Keratinocyte (primary cell): Measurements from ENCODE around the gene DSG2. TPM values are rescaled to one million over a fixed set of nuclear protein-coding genes. Genes with fewer than 3 reads are reported as not detected.

Source experiments
- DNase-seq: peaks from one replicate; pipeline ENCODE4 v3.0.0-alpha.2; 2011; ENCODE audit warnings: low read depth, missing footprints, low spot score
- FAIRE-seq: peaks from 2 replicates; lab custom pipeline; 2011; peaks lifted over from hg19 to GRCh38; lab: Jason Lieb, UNC
- H2AFZ ChIP-seq: 2 replicates; pipeline ENCODE4 v1.6.0; 2012; ENCODE audit warnings: low read length, control low read depth, inconsistent platforms; ENCODE audit not compliant: control insufficient read depth
- H3K27ac ChIP-seq: 2 replicates; pipeline ENCODE4 v1.5.1; 2011; ENCODE audit warnings: low read length; ENCODE audit not compliant: control insufficient read depth, insufficient read depth
- H3K27me3 ChIP-seq: 3 replicates; pipeline ENCODE4 v1.6.0; 2011; ENCODE audit warnings: low read length; ENCODE audit not compliant: control insufficient read depth, insufficient read depth; ENCODE audit errors: extremely low read depth
- H3K36me3 ChIP-seq, 2 experiments: 2 replicates in 1 of 2; 3 replicates in 1 of 2; pipeline ENCODE4 v1.5.1; 2011; ENCODE audit warnings: low read length in 2 of 2, mild to moderate bottlenecking in 1 of 2; ENCODE audit not compliant: control insufficient read depth in 2 of 2, insufficient read depth in 2 of 2; ENCODE audit errors: extremely low read depth in 1 of 2
- H3K4me1 ChIP-seq: 3 replicates; pipeline ENCODE4 v1.5.1; 2011; ENCODE audit warnings: low read length; ENCODE audit not compliant: control insufficient read depth, insufficient read depth; ENCODE audit errors: extremely low read depth
- H3K4me2 ChIP-seq: 3 replicates; pipeline ENCODE4 v1.6.0; 2011; ENCODE audit warnings: low read depth, low read length; ENCODE audit not compliant: control insufficient read depth, insufficient read depth; ENCODE audit errors: extremely low read depth
- H3K4me3 ChIP-seq, 3 experiments: fragments of 200-600 bp in 1 of 3; sonication (generic) in 1 of 3; 2 replicates in 2 of 3; 3 replicates in 1 of 3; pipeline ENCODE4 v1.5.1; 2011 to 2016; ENCODE audit warnings: low read length in 3 of 3, mild to moderate bottlenecking in 3 of 3, control low read depth in 2 of 3, inconsistent platforms in 1 of 3, low read depth in 1 of 3, mixed read lengths in 1 of 3, mixed run types in 1 of 3, moderate library complexity in 1 of 3; ENCODE audit not compliant: control insufficient read depth in 2 of 3, insufficient read depth in 2 of 3; ENCODE audit errors: extremely low read depth in 1 of 3
- H3K79me2 ChIP-seq: 2 replicates; pipeline ENCODE4 v1.6.0; 2012; ENCODE audit warnings: low read length; ENCODE audit not compliant: control insufficient read depth, insufficient read depth
- H3K9ac ChIP-seq: 3 replicates; pipeline ENCODE4 v1.6.0; 2011; ENCODE audit warnings: low read length; ENCODE audit not compliant: control insufficient read depth, insufficient read depth; ENCODE audit errors: extremely low read depth
- H3K9me1 ChIP-seq: 3 replicates; pipeline ENCODE4 v1.6.0; 2011; ENCODE audit warnings: low read length; ENCODE audit not compliant: control insufficient read depth, insufficient read depth; ENCODE audit errors: extremely low read depth
- H3K9me3 ChIP-seq: 2 replicates; pipeline ENCODE4 v1.5.1; 2012; ENCODE audit warnings: low read depth, low read length; ENCODE audit not compliant: control insufficient read depth
- H4K20me1 ChIP-seq: 3 replicates; pipeline ENCODE4 v1.6.0; 2011; ENCODE audit warnings: low read length; ENCODE audit not compliant: control insufficient read depth, insufficient read depth; ENCODE audit errors: extremely low read depth
- CTCF ChIP-seq, 3 experiments: IDR thresholded peaks in 1 of 3; conservative IDR thresholded peaks in 1 of 3; optimal IDR thresholded peaks in 1 of 3; 2 replicates in 2 of 3; 3 replicates in 1 of 3; pipeline versions ENCODE3 to v1.5.1; 2011; ENCODE audit warnings: low read length in 3 of 3, mild to moderate bottlenecking in 3 of 3, moderate library complexity in 2 of 3, control low read depth in 1 of 3, inconsistent platforms in 1 of 3; ENCODE audit not compliant: insufficient read depth in 2 of 3; ENCODE audit errors: extremely low read depth in 1 of 3
- EZH2 ChIP-seq: IDR thresholded peaks from one replicate; pipeline ENCODE4 v1.6.1; 2012; ENCODE audit warnings: inconsistent platforms, mild to moderate bottlenecking, low read length, moderate library complexity
- dilution Hi-C: fragments of 300-500 bp; cut with MboI; formaldehyde crosslinking; loops from one replicate; pipeline ENCODE4 v1.7.0; 2020; ENCODE audit warnings: low sequenced_read_pairs; ENCODE audit not compliant: extremely low pct_ligation_motif_present
- polyA plus RNA-seq, 5 experiments: library from polyadenylated mRNA; depleted of rRNA in 3 of 5; stranded (reverse) in 3 of 5; stranded (forward) in 1 of 5; unstranded in 1 of 5; fragments of >200 nt; gene quantifications; 1 replicate in 1 of 5; 2 replicates in 3 of 5; 3 replicates in 1 of 5; pipeline versions ENCODE4 v1.2.1 to v1.2.3, GENCODE V29; 2011 to 2012; ENCODE audit warnings: missing spikeins in 2 of 5, low read depth in 1 of 5, low replicate concordance in 1 of 5

Gene DSG2
- polyA plus RNA-seq, 1 donor (not counting 4 experiments of a cell fraction or from before 2014, with no cell fraction given): 140 TPM

- no peak for DNase-seq
- no peaks in the 10 kb centered on the region for H3K9me3 ChIP-seq
- H3K79me2 ChIP-seq: peaks cover 65% of the 10 kb centered on the region
- peaks cover 66% of the 10 kb centered on the region for H3K4me1 ChIP-seq
- no peak overlapping the region for H3K4me3 ChIP-seq
- H3K9ac ChIP-seq: no peak overlapping the region
- FAIRE-seq: peak; percentile 82
- dilution Hi-C loops: no loop called here
- no peak overlapping the region for H3K4me2 ChIP-seq
- no peak overlapping the region for H2AFZ ChIP-seq
- no peaks in the 10 kb centered on the region for H3K9me1 ChIP-seq
- TF ChIP-seq EZH2: no peak
- H3K27me3 ChIP-seq: no peaks in the 10 kb centered on the region
- H3K27ac ChIP-seq: peak overlapping the region; percentile 15
- H4K20me1 ChIP-seq: peaks cover 3% of the 10 kb centered on the region
- peaks cover 0 to 2% of the 10 kb centered on the region in 2 experiments for H3K36me3 ChIP-seq
These were observed 10.8 kb downstream of the DSG2 start for GRCh38 chr18:31508781-31509180.

- H4K20me1 ChIP-seq: peaks cover 3% of the 10 kb centered on the region
- no peak overlapping the region for H3K27ac ChIP-seq
- H3K27me3 ChIP-seq: no peaks in the 10 kb centered on the region
- peaks cover 0 to 2% of the 10 kb centered on the region in 2 experiments for H3K36me3 ChIP-seq
- dilution Hi-C loops: no loop called here
- H3K4me1 ChIP-seq: peaks cover 67% of the 10 kb centered on the region
- no peak overlapping the region for H3K9ac ChIP-seq
- no peaks in the 10 kb centered on the region for H3K9me1 ChIP-seq
- peaks cover 65% of the 10 kb centered on the region for H3K79me2 ChIP-seq
- no peak overlapping the region for H3K4me2 ChIP-seq
- no peak for TF ChIP-seq CTCF (optimal IDR thresholded peaks at IDR 0.05 in 1 of 3, IDR thresholded peaks at IDR 0.05 in 1 of 3, conservative IDR thresholded peaks at IDR 0.05 in 1 of 3; ENCODE audit: extremely low read depth in 1 of 3, insufficient read depth in 2 of 3, low read length in 3 of 3)
- TF ChIP-seq EZH2: no peak
- no peaks in the 10 kb centered on the region for H3K9me3 ChIP-seq
- DNase-seq: no peak
- no peak overlapping the region for H2AFZ ChIP-seq
- FAIRE-seq: peak; percentile 13
- no peak overlapping the region for H3K4me3 ChIP-seq
These were observed 11.6 kb downstream of the DSG2 start for GRCh38 chr18:31509571-31509970.

DNA sequence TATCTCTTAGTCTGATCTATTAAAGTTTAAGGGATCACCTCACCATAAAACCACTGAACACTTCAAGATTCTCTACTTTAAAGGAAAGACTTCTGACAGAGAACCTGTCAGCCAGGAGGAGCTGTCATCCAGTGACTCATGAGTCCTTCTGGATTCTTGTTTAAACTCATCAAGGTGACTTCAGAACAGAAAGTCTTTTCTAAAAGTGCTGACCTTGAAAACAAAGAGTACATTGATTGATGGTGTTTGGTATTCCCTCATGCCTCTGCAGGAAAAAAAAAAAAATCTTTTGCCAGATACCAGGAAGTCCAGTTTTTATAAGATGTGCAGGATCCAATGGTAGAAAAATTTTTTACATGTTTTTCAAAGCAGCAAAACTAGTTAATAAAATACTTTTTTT lies 12.3 kb downstream of the DSG2 start:
- H3K27me3 ChIP-seq: no peaks in the 10 kb centered on the region
- no peaks in the 10 kb centered on the region for H3K9me3 ChIP-seq
- H3K9me1 ChIP-seq: no peaks in the 10 kb centered on the region
- no peak overlapping the region for H3K4me3 ChIP-seq
- H2AFZ ChIP-seq: no peak overlapping the region
- peaks cover 59% of the 10 kb centered on the region for H3K4me1 ChIP-seq
- H3K36me3 ChIP-seq: peaks cover under 1 to 2% of the 10 kb centered on the region in 2 experiments
- H3K9ac ChIP-seq: no peak overlapping the region
- peak; percentile 32 for FAIRE-seq
- TF ChIP-seq CTCF (optimal IDR thresholded peaks at IDR 0.05 in 1 of 3, IDR thresholded peaks at IDR 0.05 in 1 of 3, conservative IDR thresholded peaks at IDR 0.05 in 1 of 3; ENCODE audit: extremely low read depth in 1 of 3, insufficient read depth in 2 of 3, low read length in 3 of 3): no peak
- TF ChIP-seq EZH2: no peak
- peaks cover 65% of the 10 kb centered on the region for H3K79me2 ChIP-seq
- no peak for DNase-seq
- dilution Hi-C loops: no loop called here
- H4K20me1 ChIP-seq: peaks cover 3% of the 10 kb centered on the region
- H3K4me2 ChIP-seq: peak overlapping the region; percentile 24
- peak overlapping the region; percentile 78 for H3K27ac ChIP-seq
